GM12878 (cell line): ENCODE data around the gene HCRT. TPM values are rescaled to one million over a fixed set of nuclear protein-coding genes. Genes with fewer than 3 reads are reported as not detected.

Source experiments
- ATAC-seq: fragments of 200-7000 bp; cut with Tn5 transposase; 3 replicates; pipeline ENCODE4 v1.9.1; 2020; ENCODE audit warnings: mild to moderate bottlenecking, moderate library complexity
- BruUV-seq: library from RNA; stranded (reverse); fragments of 400-500 nt; replicated peaks from 2 replicates; lab custom pipeline; 2021; lab: Mats Ljungman, UMichigan
- CTCF ChIA-PET: fragments of 300-600 bp; sonication (Branson Sonifier 250); formaldehyde crosslinking; extraction: SDS; loops from one replicate; lab custom pipeline; 2021; ENCODE audit warnings: inconsistent platforms; lab: Yijun Ruan, JAX
- POLR2A ChIA-PET: fragments of 350-600 bp; formaldehyde crosslinking; extraction: SDS; loops from one replicate; lab custom pipeline; 2021; ENCODE audit warnings: inconsistent platforms; lab: Charles Lee
- RAD21 ChIA-PET: fragments of 300-600 bp; sonication (Branson Sonifier 250); formaldehyde crosslinking; loops from one replicate; lab custom pipeline; 2023; ENCODE audit warnings: antibody characterized with exemption; ENCODE audit not compliant: unreplicated experiment; lab: Charles Lee
- SMC1A ChIA-PET: fragments of 300-600 bp; sonication (Branson Sonifier 250); formaldehyde crosslinking; loops from one replicate; lab custom pipeline; 2023; ENCODE audit not compliant: unreplicated experiment, uncharacterized antibody; lab: Charles Lee
- DNase-seq: peaks from one replicate; pipeline ENCODE4 v3.0.0-alpha.2; 2011; ENCODE audit warnings: low read depth, low spot score
- FAIRE-seq: peaks from 3 replicates; lab custom pipeline; 2011; peaks lifted over from hg19 to GRCh38; lab: Jason Lieb, UNC
- H2AFZ ChIP-seq: 2 replicates; pipeline ENCODE4 v1.6.0; 2011; ENCODE audit warnings: low read depth, low read length, control low read depth; ENCODE audit not compliant: control insufficient read depth
- H3K27ac ChIP-seq: 2 replicates; pipeline ENCODE4 v1.5.1; 2011; ENCODE audit warnings: control low read depth; ENCODE audit not compliant: control insufficient read depth, insufficient read depth
- H3K27me3 ChIP-seq, 2 experiments: replicated peaks in 1 of 2; 2 replicates each; pipeline versions ENCODE4 v1.6.0 to v1.6.1; 2011; ENCODE audit warnings: low read length in 1 of 2; ENCODE audit not compliant: control insufficient read depth in 2 of 2, insufficient read depth in 2 of 2
- H3K36me3 ChIP-seq, 2 experiments: 2 replicates each; pipeline ENCODE4 v1.5.1; 2011; ENCODE audit warnings: low read length in 1 of 2; ENCODE audit not compliant: control insufficient read depth in 2 of 2, insufficient read depth in 2 of 2
- H3K4me1 ChIP-seq: 2 replicates; pipeline ENCODE4 v1.6.1; 2011; ENCODE audit warnings: mild to moderate bottlenecking, low read length, moderate library complexity, mixed read lengths; ENCODE audit not compliant: control insufficient read depth, insufficient read depth
- H3K4me2 ChIP-seq: 2 replicates; pipeline ENCODE4 v1.6.0; 2011; ENCODE audit warnings: control low read depth; ENCODE audit not compliant: control insufficient read depth, insufficient read depth
- H3K4me3 ChIP-seq: fragments of 200-600 bp; sonication (generic); 2 replicates; pipeline ENCODE4 v1.5.1; 2016
- H3K79me2 ChIP-seq: 2 replicates; pipeline ENCODE4 v1.6.0; 2011; ENCODE audit warnings: low read length; ENCODE audit not compliant: control insufficient read depth, insufficient read depth
- H3K9ac ChIP-seq: 2 replicates; pipeline ENCODE4 v1.8.0; 2011; ENCODE audit warnings: low read length, control low read depth, mixed read lengths; ENCODE audit not compliant: control insufficient read depth, insufficient read depth
- H3K9me3 ChIP-seq: replicated peaks from 3 replicates; pipeline ENCODE4 v1.5.1; 2011; ENCODE audit warnings: mild to moderate bottlenecking, low read length; ENCODE audit not compliant: control insufficient read depth, insufficient read depth
- H4K20me1 ChIP-seq: 2 replicates; pipeline ENCODE4 v1.6.0; 2011; ENCODE audit not compliant: control insufficient read depth, insufficient read depth
- ATF7 ChIP-seq: fragments of 450-650 bp; IDR thresholded peaks from 2 replicates; pipeline ENCODE4 v1.6.1; 2016; ENCODE audit warnings: low read depth, mild to moderate bottlenecking
- BHLHE40 ChIP-seq, 2 experiments: fragments of 450-650 bp in 1 of 2; IDR thresholded peaks; 2 replicates each; pipeline ENCODE4 v1.6.1; 2011 to 2017; ENCODE audit warnings: low read depth in 2 of 2, borderline replicate concordance in 1 of 2, improper control_type of control experiment in 1 of 2, low read length in 1 of 2, mild to moderate bottlenecking in 1 of 2
- NR2C1 ChIP-seq: fragments of 450-650 bp; IDR thresholded peaks from 2 replicates; pipeline ENCODE4 v1.6.1; 2017; ENCODE audit warnings: antibody characterized with exemption, mild to moderate bottlenecking, moderate library complexity
- NR2C2 ChIP-seq: IDR thresholded peaks from 2 replicates; pipeline ENCODE4 v1.6.1; 2011; ENCODE audit warnings: borderline replicate concordance, low read depth; ENCODE audit not compliant: control insufficient read depth, insufficient read length
- NR2F1 ChIP-seq: fragments of 450-650 bp; conservative IDR thresholded peaks from 2 replicates; pipeline ENCODE4 v1.6.1; 2017; ENCODE audit warnings: mild to moderate bottlenecking
- RAD51 ChIP-seq: fragments of 450-650 bp; IDR thresholded peaks from 2 replicates; pipeline ENCODE4 v1.6.1; 2016; ENCODE audit warnings: moderate library complexity, mild to moderate bottlenecking, inconsistent platforms
- SPI1 ChIP-seq: IDR thresholded peaks from 2 replicates; pipeline ENCODE4 v1.6.1; 2011; ENCODE audit warnings: low read depth, mild to moderate bottlenecking, low read length, moderate library complexity, borderline replicate concordance; ENCODE audit not compliant: insufficient read depth
- WGBS: methylation state at CpG from one replicate; pipeline ENCODE4 v1.1.6; 2016; ENCODE audit warnings: low lambda C conversion rate; ENCODE audit not compliant: insufficient replicate concordance, insufficient coverage; ENCODE audit errors: missing lambda C conversion rate; 5-methylcytosine and 5-hydroxymethylcytosine counted together
- in situ Hi-C: fragments of 300-500 bp; cut with MboI; formaldehyde crosslinking; loops from 9 replicates; pipeline ENCODE4 v1.14.3; 2018; ENCODE audit warnings: mixed read lengths
- intact Hi-C: fragments of 100-400 bp; cut with micrococcal nuclease; formaldehyde crosslinking; loops from one replicate; pipeline ENCODE4 v1.14.2; 2022; ENCODE audit not compliant: unreplicated experiment
- polyA plus RNA-seq, 11 experiments: library from polyadenylated mRNA; depleted of rRNA in 4 of 11; unstranded in 6 of 11; stranded (reverse) in 5 of 11; fragments of >200 nt; fragmentation: Nextera tagmentation in 4 of 11; fragmentation: Illumina TruSeq in 1 of 11; extraction: Ambion mirVana in 4 of 11; extraction: Trizol in 1 of 11; gene quantifications; 1 replicate in 1 of 11; 2 replicates in 10 of 11; pipeline versions ENCODE4 v1.2.1 to v1.2.3, GENCODE V29; 2011 to 2016; ENCODE audit warnings: inconsistent platforms in 2 of 11, missing spikeins in 2 of 11, low read depth in 1 of 11
- total RNA-seq, 4 experiments: library from RNA; depleted of rRNA in 3 of 4; stranded (reverse); fragments of >200 nt in 3 of 4; fragmentation: Illumina TruSeq in 1 of 4; extraction: Trizol in 1 of 4; gene quantifications; 2 replicates each; pipeline versions ENCODE4 v1.2.1 to v1.2.3, GENCODE V29; 2013 to 2021
- TF ChIP-seq, protein P1 (sequence below): fragments of 450-650 bp; IDR thresholded peaks from 2 replicates; pipeline ENCODE4 v1.6.1; 2017; ENCODE audit warnings: mild to moderate bottlenecking, moderate library complexity

The HCRT gene
- total and polyA plus RNA-seq, 10 of the 15 experiments (the other 5 are each of a cell fraction or from before 2014, with no cell fraction given) = 0.41 TPM; not detected in 9

DNA sequence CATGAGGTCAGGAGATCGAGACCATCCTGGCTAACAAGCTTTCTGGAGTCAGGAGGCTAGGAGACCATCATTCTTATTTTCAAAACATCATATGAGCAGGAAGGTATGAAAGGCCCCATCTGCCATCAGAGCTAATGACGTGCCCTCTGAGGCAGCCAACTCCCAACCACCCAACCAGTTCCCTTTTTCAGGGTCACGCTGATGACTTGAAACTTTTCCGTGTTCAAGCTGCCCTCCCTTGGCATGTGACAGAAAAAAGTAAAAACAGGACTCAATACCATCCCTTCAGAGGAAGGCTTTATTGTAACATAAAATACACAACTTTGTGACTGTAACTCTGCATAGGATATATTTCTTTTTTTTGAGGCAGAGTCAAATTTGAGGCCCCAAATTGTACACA lies 13.6 kb upstream of the HCRT start:
- 27% methylated on average over 4 of the region's 4 CpGs for WGBS
- CTCF ChIA-PET = interaction anchor here (1.0 to 2.5 kb wide), 3 partner anchors 13 to 48 kb away, joined by 3 to 9 read pairs (median 4); partner anchors contain the start of gene HCRT

More for the DNA sequence above, 13.6 kb upstream of the HCRT start:
- no peaks in the 10 kb centered on the region for H4K20me1 ChIP-seq
- RAD21 ChIA-PET = interaction anchor here (0.6 to 1.0 kb wide), 3 partner anchors 9 to 208 kb away, joined by 3 read pairs; no protein-coding TSS in a partner anchor
- H3K4me3 ChIP-seq = no peak overlapping the region
- TF ChIP-seq BHLHE40 (IDR thresholded peaks at IDR 0.05; ENCODE audit: borderline replicate concordance in 1 of 2, low read depth in 2 of 2, low read length in 1 of 2) = peak in 1 of 2 experiments; percentile 60; a peak in 1 of 4 replicates
- TF ChIP-seq RAD51 = peak; percentile 45; the same call in 1 of the 2 replicates
- 0 out of 2 replicates have a peak, but pooled peaks have one; percentile 29 for TF ChIP-seq NR2F1
- no peak for TF ChIP-seq NR2C2
- peak; percentile 23; the same call in 1 of the 2 replicates for TF ChIP-seq ATF7
- TF ChIP-seq, protein P1, sequence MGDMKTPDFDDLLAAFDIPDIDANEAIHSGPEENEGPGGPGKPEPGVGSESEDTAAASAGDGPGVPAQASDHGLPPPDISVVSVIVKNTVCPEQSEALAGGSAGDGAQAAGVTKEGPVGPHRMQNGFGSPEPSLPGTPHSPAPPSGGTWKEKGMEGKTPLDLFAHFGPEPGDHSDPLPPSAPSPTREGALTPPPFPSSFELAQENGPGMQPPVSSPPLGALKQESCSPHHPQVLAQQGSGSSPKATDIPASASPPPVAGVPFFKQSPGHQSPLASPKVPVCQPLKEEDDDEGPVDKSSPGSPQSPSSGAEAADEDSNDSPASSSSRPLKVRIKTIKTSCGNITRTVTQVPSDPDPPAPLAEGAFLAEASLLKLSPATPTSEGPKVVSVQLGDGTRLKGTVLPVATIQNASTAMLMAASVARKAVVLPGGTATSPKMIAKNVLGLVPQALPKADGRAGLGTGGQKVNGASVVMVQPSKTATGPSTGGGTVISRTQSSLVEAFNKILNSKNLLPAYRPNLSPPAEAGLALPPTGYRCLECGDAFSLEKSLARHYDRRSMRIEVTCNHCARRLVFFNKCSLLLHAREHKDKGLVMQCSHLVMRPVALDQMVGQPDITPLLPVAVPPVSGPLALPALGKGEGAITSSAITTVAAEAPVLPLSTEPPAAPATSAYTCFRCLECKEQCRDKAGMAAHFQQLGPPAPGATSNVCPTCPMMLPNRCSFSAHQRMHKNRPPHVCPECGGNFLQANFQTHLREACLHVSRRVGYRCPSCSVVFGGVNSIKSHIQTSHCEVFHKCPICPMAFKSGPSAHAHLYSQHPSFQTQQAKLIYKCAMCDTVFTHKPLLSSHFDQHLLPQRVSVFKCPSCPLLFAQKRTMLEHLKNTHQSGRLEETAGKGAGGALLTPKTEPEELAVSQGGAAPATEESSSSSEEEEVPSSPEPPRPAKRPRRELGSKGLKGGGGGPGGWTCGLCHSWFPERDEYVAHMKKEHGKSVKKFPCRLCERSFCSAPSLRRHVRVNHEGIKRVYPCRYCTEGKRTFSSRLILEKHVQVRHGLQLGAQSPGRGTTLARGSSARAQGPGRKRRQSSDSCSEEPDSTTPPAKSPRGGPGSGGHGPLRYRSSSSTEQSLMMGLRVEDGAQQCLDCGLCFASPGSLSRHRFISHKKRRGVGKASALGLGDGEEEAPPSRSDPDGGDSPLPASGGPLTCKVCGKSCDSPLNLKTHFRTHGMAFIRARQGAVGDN = peak; percentile 72; the same call in 1 of the 2 replicates
- TF ChIP-seq SPI1 = peak; percentile 89
- no peak for TF ChIP-seq NR2C1
- peak; percentile 64 for ATAC-seq
- H2AFZ ChIP-seq = no peak overlapping the region
- H3K79me2 ChIP-seq = peaks cover 4% of the 10 kb centered on the region
- POLR2A ChIA-PET = interaction anchor here (0.6 kb wide), 1 partner anchor 37 kb away, joined by 6 read pairs; no protein-coding TSS in a partner anchor
- FAIRE-seq = no peak
- no peak overlapping the region for H3K27ac ChIP-seq
- no peaks in the 10 kb centered on the region for H3K27me3 ChIP-seq
- no peak overlapping the region for H3K9ac ChIP-seq
- no peak overlapping the region for H3K4me2 ChIP-seq
- no peaks in the 10 kb centered on the region for H3K9me3 ChIP-seq
- intact Hi-C loops (no loop called here), in situ Hi-C loops (no loop called here)
- no peaks in the 10 kb centered on the region; the same call in 1 of the 2 replicates for H3K4me1 ChIP-seq
- BruUV-seq = no TSS peak
- peaks cover 4 to 12% of the 10 kb centered on the region in 2 experiments; a peak in 3 of 4 replicates for H3K36me3 ChIP-seq
- SMC1A ChIA-PET = interaction anchor here (0.9 to 1.2 kb wide), 4 partner anchors 17 to 50 kb away, joined by 3 to 5 read pairs (median 4); no protein-coding TSS in a partner anchor
- DNase-seq = no peak
